Stimulated activated naive CD4-positive, alpha-beta T cell (primary cell): Measurements from ENCODE around the gene NXPH1.

ENCODE experiments used
- DNase-seq, 6 experiments: peaks; one replicate each; lab custom pipeline; 2025; lab: John Stamatoyannopoulos, UW

Gene NXPH1

GRCh38 chr7:8433477-8434289, at the start of gene NXPH1:
NXPH1 (plus strand) TSS chr7:8433609.
- no peak for DNase-seq

- DNase-seq, result no peak
Observed at GRCh38 chr7:8384901-8385300, 48.5 kb upstream of the NXPH1 start.

- DNase-seq, result no peak
Observed at GRCh38 chr7:8386926-8387550, 46.4 kb upstream of the NXPH1 start.

- no peak for DNase-seq
Observed at GRCh38 chr7:8387551-8388256, 45.7 kb upstream of the NXPH1 start.

- DNase-seq, result no peak
Observed at GRCh38 chr7:8388257-8388625, 45.2 kb upstream of the NXPH1 start.

GRCh38 chr7:8389593-8390261, 43.7 kb upstream of the NXPH1 start:
- no peak for DNase-seq

GRCh38 chr7:8390262-8390626, 43.2 kb upstream of the NXPH1 start:
- DNase-seq, result no peak

- DNase-seq, result no peak
Observed at GRCh38 chr7:8391353-8392062, 41.9 kb upstream of the NXPH1 start.

GRCh38 chr7:8396294-8396693, 37.1 kb upstream of the NXPH1 start:
- DNase-seq, result no peak

- DNase-seq, result no peak
Observed at GRCh38 chr7:8408871-8409270, 24.5 kb upstream of the NXPH1 start.

GRCh38 chr7:8411103-8411502, 22.3 kb upstream of the NXPH1 start:
- DNase-seq, result no peak

GRCh38 chr7:8413600-8413999, 19.8 kb upstream of the NXPH1 start:
- no peak for DNase-seq

- peak in 4 of 6 experiments; percentile 4 to 57 (median 27) for DNase-seq
Observed at GRCh38 chr7:8418629-8419245, 14.7 kb upstream of the NXPH1 start.

GRCh38 chr7:8422177-8422576, 11.2 kb upstream of the NXPH1 start:
- no peak for DNase-seq

GRCh38 chr7:8423057-8423456, 10.4 kb upstream of the NXPH1 start:
- no peak for DNase-seq

GRCh38 chr7:8425223-8425622, 8.2 kb upstream of the NXPH1 start:
- no peak for DNase-seq

GRCh38 chr7:8430643-8431042, 2.8 kb upstream of the NXPH1 start:
- no peak for DNase-seq

- no peak for DNase-seq
Observed at GRCh38 chr7:8434290-8435002, 1.0 kb downstream of the NXPH1 start.

- DNase-seq, result no peak
Observed at GRCh38 chr7:8435095-8435494, 1.7 kb downstream of the NXPH1 start.

- no peak for DNase-seq
Observed at GRCh38 chr7:8435590-8436545, 2.5 kb downstream of the NXPH1 start.
